Keratinocyte (primary cell): Measurements from ENCODE around the gene RNF157. TPM values are rescaled to one million over a fixed set of nuclear protein-coding genes. Genes with fewer than 3 reads are reported as not detected.

ENCODE experiments used
- DNase-seq: peaks from one replicate; pipeline ENCODE4 v3.0.0-alpha.2; 2011; ENCODE audit warnings: low read depth, missing footprints, low spot score
- FAIRE-seq: peaks from 2 replicates; lab custom pipeline; 2011; peaks lifted over from hg19 to GRCh38; lab: Jason Lieb, UNC
- H2AFZ ChIP-seq: 2 replicates; pipeline ENCODE4 v1.6.0; 2012; ENCODE audit warnings: low read length, control low read depth, inconsistent platforms; ENCODE audit not compliant: control insufficient read depth
- H3K27ac ChIP-seq: 2 replicates; pipeline ENCODE4 v1.5.1; 2011; ENCODE audit warnings: low read length; ENCODE audit not compliant: control insufficient read depth, insufficient read depth
- H3K27me3 ChIP-seq: 3 replicates; pipeline ENCODE4 v1.6.0; 2011; ENCODE audit warnings: low read length; ENCODE audit not compliant: control insufficient read depth, insufficient read depth; ENCODE audit errors: extremely low read depth
- H3K36me3 ChIP-seq, 2 experiments: 2 replicates in 1 of 2; 3 replicates in 1 of 2; pipeline ENCODE4 v1.5.1; 2011; ENCODE audit warnings: low read length in 2 of 2, mild to moderate bottlenecking in 1 of 2; ENCODE audit not compliant: control insufficient read depth in 2 of 2, insufficient read depth in 2 of 2; ENCODE audit errors: extremely low read depth in 1 of 2
- H3K4me1 ChIP-seq: 3 replicates; pipeline ENCODE4 v1.5.1; 2011; ENCODE audit warnings: low read length; ENCODE audit not compliant: control insufficient read depth, insufficient read depth; ENCODE audit errors: extremely low read depth
- H3K4me2 ChIP-seq: 3 replicates; pipeline ENCODE4 v1.6.0; 2011; ENCODE audit warnings: low read depth, low read length; ENCODE audit not compliant: control insufficient read depth, insufficient read depth; ENCODE audit errors: extremely low read depth
- H3K4me3 ChIP-seq, 3 experiments: fragments of 200-600 bp in 1 of 3; sonication (generic) in 1 of 3; 2 replicates in 2 of 3; 3 replicates in 1 of 3; pipeline ENCODE4 v1.5.1; 2011 to 2016; ENCODE audit warnings: low read length in 3 of 3, mild to moderate bottlenecking in 3 of 3, control low read depth in 2 of 3, inconsistent platforms in 1 of 3, low read depth in 1 of 3, mixed read lengths in 1 of 3, mixed run types in 1 of 3, moderate library complexity in 1 of 3; ENCODE audit not compliant: control insufficient read depth in 2 of 3, insufficient read depth in 2 of 3; ENCODE audit errors: extremely low read depth in 1 of 3
- H3K79me2 ChIP-seq: 2 replicates; pipeline ENCODE4 v1.6.0; 2012; ENCODE audit warnings: low read length; ENCODE audit not compliant: control insufficient read depth, insufficient read depth
- H3K9ac ChIP-seq: 3 replicates; pipeline ENCODE4 v1.6.0; 2011; ENCODE audit warnings: low read length; ENCODE audit not compliant: control insufficient read depth, insufficient read depth; ENCODE audit errors: extremely low read depth
- H3K9me1 ChIP-seq: 3 replicates; pipeline ENCODE4 v1.6.0; 2011; ENCODE audit warnings: low read length; ENCODE audit not compliant: control insufficient read depth, insufficient read depth; ENCODE audit errors: extremely low read depth
- H3K9me3 ChIP-seq: 2 replicates; pipeline ENCODE4 v1.5.1; 2012; ENCODE audit warnings: low read depth, low read length; ENCODE audit not compliant: control insufficient read depth
- H4K20me1 ChIP-seq: 3 replicates; pipeline ENCODE4 v1.6.0; 2011; ENCODE audit warnings: low read length; ENCODE audit not compliant: control insufficient read depth, insufficient read depth; ENCODE audit errors: extremely low read depth
- EZH2 ChIP-seq: IDR thresholded peaks from one replicate; pipeline ENCODE4 v1.6.1; 2012; ENCODE audit warnings: inconsistent platforms, mild to moderate bottlenecking, low read length, moderate library complexity
- dilution Hi-C: fragments of 300-500 bp; cut with MboI; formaldehyde crosslinking; loops from one replicate; pipeline ENCODE4 v1.7.0; 2020; ENCODE audit warnings: low sequenced_read_pairs; ENCODE audit not compliant: extremely low pct_ligation_motif_present
- polyA plus RNA-seq, 5 experiments: library from polyadenylated mRNA; depleted of rRNA in 3 of 5; stranded (reverse) in 3 of 5; stranded (forward) in 1 of 5; unstranded in 1 of 5; fragments of >200 nt; gene quantifications; 1 replicate in 1 of 5; 2 replicates in 3 of 5; 3 replicates in 1 of 5; pipeline versions ENCODE4 v1.2.1 to v1.2.3, GENCODE V29; 2011 to 2012; ENCODE audit warnings: missing spikeins in 2 of 5, low read depth in 1 of 5, low replicate concordance in 1 of 5
- TF ChIP-seq, protein P1 (sequence below), 3 experiments: IDR thresholded peaks in 1 of 3; conservative IDR thresholded peaks in 1 of 3; optimal IDR thresholded peaks in 1 of 3; 2 replicates in 2 of 3; 3 replicates in 1 of 3; pipeline versions ENCODE3 to v1.5.1; 2011; ENCODE audit warnings: low read length in 3 of 3, mild to moderate bottlenecking in 3 of 3, moderate library complexity in 2 of 3, control low read depth in 1 of 3, inconsistent platforms in 1 of 3; ENCODE audit not compliant: insufficient read depth in 2 of 3; ENCODE audit errors: extremely low read depth in 1 of 3

RNF157 gene
- polyA plus RNA-seq, 1 donor (not counting 4 experiments of a cell fraction or from before 2014, with no cell fraction given) = not detected

DNA sequence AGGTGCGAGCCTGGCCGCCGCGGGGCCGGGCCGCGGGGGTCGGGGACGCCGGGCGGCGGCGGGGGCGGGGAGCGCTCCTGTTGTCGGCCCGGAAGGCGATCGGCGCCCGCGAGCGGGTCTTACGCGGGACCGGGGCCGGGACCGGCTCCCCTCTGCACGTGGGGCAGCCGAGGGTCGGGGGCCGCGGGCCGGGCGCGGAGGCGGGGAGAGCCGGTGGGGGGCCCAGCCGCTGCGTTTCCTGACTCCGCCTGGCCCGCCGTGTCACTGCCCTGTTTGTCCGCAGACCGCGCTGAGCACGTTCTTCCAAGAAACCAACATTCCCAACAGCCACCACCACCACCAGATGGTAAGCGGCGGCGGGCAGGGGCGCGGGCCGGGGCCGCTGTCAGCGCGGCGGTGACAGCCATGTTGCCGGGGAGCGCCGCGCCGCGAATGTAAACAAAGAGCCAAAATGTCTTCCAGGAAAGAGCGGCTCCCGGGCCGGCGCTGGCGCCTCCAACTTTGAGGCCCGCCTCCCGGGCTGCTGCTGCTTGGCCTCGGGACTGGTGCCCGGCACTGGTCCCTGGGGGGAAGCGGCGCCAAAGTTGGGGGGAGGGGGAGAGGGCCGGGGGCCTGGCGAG lies 25.4 kb upstream of the RNF157 start:
- Histone ChIP-seq H3K27ac (peak overlapping the region; percentile 82), H3K9me1 (peaks cover 2% of the 10 kb centered on the region), H3K4me2 (no peak overlapping the region), H3K4me1 (peaks cover 58% of the 10 kb centered on the region), H3K79me2 (peaks cover 22% of the 10 kb centered on the region), H3K9ac (peak overlapping the region; percentile 83), H3K36me3 (peaks cover 4 to 12% of the 10 kb centered on the region in 2 experiments), H3K9me3 (no peaks in the 10 kb centered on the region), H2AFZ (peak overlapping the region; percentile 22), H4K20me1 (no peaks in the 10 kb centered on the region), H3K4me3 (peak overlapping the region; percentile 70 to 84 (median 78)), H3K27me3 (no peaks in the 10 kb centered on the region)
- no peak for TF ChIP-seq EZH2
- DNase-seq (no peak), FAIRE-seq (no peak)
- dilution Hi-C loops = no loop called here

DNA sequence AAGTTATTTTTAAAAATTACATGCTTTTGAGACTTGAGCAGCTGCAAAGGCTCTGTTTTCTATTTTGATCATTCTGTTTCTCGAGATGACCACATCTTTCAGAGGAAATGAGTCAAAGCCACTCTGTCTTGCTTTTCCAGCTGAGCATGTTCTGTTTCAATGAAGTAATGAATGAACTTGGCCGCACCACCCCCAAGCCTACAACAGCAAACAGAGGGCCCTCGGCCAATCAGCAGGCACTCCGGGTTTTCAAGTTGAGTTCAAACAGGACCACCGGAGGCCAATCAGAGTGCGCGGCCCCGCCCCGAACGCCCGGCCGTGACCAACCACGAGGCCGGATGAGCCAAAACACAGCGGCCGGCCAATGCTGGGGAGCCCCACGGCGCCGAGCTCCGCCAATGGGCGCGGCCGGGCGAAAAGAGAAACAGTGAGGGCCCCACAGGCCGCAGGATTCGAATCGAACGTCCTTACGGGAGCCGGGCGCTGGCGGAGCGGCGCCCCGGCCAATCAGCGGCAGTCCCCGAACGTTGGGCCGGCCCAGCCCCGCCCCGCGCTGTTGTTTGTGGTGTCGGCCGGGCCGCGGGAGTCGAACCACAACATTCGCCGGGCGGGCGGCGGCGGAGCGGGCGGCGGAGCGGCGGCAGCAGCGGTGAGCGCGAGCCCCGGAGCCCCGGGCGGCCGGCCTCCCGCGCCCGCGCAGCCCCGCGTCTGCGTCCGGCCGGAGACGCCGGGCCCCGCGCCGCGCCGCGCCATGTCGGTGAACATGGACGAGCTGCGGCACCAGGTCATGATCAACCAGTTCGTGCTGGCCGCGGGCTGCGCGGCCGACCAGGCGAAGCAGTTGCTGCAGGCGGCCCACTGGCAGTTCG lies 24.7 kb upstream of the RNF157 start, which contains the start of gene UBALD2:
Gene UBALD2 (plus strand): TSS at position 594 of the 869 bp plus-strand sequence. CDS start 158 bp downstream, at position 752.
- Histone ChIP-seq H3K4me3 (peak within 1 kb of the TSS; percentile 70 to 84 (median 78)), H3K27ac (peak within 1 kb of the TSS; percentile 90), H3K9ac (peak within 1 kb of the TSS; percentile 83), H3K36me3 (peaks cover 4 to 11% of the 10 kb centered on the region in 2 experiments), H3K4me2 (peak within 1 kb of the TSS; percentile 89), H3K9me3 (no peaks in the 10 kb centered on the region), H4K20me1 (no peaks in the 10 kb centered on the region), H2AFZ (peak within 1 kb of the TSS; percentile 40), H3K27me3 (no peaks in the 10 kb centered on the region), H3K79me2 (peaks cover 22% of the 10 kb centered on the region), H3K9me1 (peaks cover 2% of the 10 kb centered on the region), H3K4me1 (peaks cover 58% of the 10 kb centered on the region)
- TF ChIP-seq, protein P1, sequence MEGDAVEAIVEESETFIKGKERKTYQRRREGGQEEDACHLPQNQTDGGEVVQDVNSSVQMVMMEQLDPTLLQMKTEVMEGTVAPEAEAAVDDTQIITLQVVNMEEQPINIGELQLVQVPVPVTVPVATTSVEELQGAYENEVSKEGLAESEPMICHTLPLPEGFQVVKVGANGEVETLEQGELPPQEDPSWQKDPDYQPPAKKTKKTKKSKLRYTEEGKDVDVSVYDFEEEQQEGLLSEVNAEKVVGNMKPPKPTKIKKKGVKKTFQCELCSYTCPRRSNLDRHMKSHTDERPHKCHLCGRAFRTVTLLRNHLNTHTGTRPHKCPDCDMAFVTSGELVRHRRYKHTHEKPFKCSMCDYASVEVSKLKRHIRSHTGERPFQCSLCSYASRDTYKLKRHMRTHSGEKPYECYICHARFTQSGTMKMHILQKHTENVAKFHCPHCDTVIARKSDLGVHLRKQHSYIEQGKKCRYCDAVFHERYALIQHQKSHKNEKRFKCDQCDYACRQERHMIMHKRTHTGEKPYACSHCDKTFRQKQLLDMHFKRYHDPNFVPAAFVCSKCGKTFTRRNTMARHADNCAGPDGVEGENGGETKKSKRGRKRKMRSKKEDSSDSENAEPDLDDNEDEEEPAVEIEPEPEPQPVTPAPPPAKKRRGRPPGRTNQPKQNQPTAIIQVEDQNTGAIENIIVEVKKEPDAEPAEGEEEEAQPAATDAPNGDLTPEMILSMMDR (optimal IDR thresholded peaks at IDR 0.05 in 1 of 3, IDR thresholded peaks at IDR 0.05 in 1 of 3, conservative IDR thresholded peaks at IDR 0.05 in 1 of 3; ENCODE audit: extremely low read depth in 1 of 3, insufficient read depth in 2 of 3, low read length in 3 of 3) = no peak
- no peak for TF ChIP-seq EZH2
- FAIRE-seq (peak; percentile 43), DNase-seq (peak; percentile 99)
- dilution Hi-C loops = no loop called here
